ENCODE measurements around the gene MRPS14.

The MRPS14 gene

DNA sequence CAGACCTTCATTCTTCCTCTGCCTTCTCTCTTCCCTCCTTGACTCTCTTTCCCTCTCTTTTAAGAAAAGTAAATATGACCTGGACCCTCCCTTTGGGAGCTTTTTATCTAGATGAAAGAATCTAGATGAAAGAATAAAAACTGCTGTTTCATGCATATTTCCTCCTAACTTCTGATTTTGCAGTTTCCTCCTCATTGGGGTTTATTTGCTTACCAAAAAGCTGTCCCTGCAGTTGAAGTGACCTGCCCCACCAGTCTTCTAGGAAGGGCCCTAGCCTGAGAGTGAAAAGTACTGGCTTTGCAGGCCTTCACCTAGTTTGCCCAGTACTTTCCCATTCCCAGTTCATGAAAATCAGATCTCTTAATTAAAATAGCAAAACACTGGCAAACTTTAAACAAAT is 51.8 kb downstream of the MRPS14 start:
- TF ChIP-seq FOXM1 (IDR thresholded peaks at IDR 0.05; ENCODE audit: borderline replicate concordance, low read depth), result no peak
- no peak for TF ChIP-seq RAD21 (IDR thresholded peaks at IDR 0.05; ENCODE audit: low read depth)
- no peak for TF ChIP-seq EGR1 (IDR thresholded peaks at IDR 0.05)
- no peak for TF ChIP-seq CEBPB (IDR thresholded peaks at IDR 0.05)
- TF ChIP-seq, protein P1, sequence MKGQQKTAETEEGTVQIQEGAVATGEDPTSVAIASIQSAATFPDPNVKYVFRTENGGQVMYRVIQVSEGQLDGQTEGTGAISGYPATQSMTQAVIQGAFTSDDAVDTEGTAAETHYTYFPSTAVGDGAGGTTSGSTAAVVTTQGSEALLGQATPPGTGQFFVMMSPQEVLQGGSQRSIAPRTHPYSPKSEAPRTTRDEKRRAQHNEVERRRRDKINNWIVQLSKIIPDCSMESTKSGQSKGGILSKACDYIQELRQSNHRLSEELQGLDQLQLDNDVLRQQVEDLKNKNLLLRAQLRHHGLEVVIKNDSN (IDR thresholded peaks at IDR 0.05), result no peak
- TF ChIP-seq NFIC (IDR thresholded peaks at IDR 0.05), result no peak
- TF ChIP-seq TEAD4 (IDR thresholded peaks at IDR 0.05), result no peak

DNA sequence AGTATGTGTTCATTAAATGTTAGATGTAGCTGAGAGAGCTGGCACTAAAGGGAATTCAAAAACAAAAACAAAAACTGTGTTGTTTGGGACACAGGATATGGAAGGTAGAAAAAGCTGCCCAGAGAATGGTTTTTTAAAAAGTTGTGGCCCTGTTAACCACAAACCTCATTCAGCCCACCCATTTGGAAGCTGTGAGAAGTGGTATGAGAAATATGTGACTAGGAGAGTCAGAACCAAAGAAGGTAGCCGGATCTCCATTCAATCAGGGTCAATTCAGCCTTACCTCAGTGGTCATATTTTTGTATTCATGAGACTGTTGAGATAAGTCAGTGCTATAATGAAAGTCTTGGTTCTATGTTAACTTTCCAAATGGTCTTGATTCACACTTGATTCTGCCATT is 53.2 kb downstream of the MRPS14 start:
- TF ChIP-seq, protein P1 (IDR thresholded peaks at IDR 0.05), result no peak
- TF ChIP-seq FOXM1 (IDR thresholded peaks at IDR 0.05; ENCODE audit: borderline replicate concordance, low read depth) (no peak), EGR1 (IDR thresholded peaks at IDR 0.05) (no peak), TAF1 (IDR thresholded peaks at IDR 0.05; ENCODE audit: low read depth) (no peak), TEAD4 (IDR thresholded peaks at IDR 0.05) (no peak), EP300 (IDR thresholded peaks at IDR 0.05; ENCODE audit: borderline replicate concordance) (no peak), NFIC (IDR thresholded peaks at IDR 0.05) (no peak), RAD21 (IDR thresholded peaks at IDR 0.05; ENCODE audit: low read depth) (no peak), TCF12 (IDR thresholded peaks at IDR 0.05; ENCODE audit: low read depth) (no peak), ZBTB7A (IDR thresholded peaks at IDR 0.05; ENCODE audit: low read depth) (no peak), CEBPB (IDR thresholded peaks at IDR 0.05) (no peak), CREB1 (IDR thresholded peaks at IDR 0.05; ENCODE audit: low read depth) (no peak), YY1 (IDR thresholded peaks at IDR 0.05; ENCODE audit: low read depth) (no peak)
- TF ChIP-seq, protein P2, sequence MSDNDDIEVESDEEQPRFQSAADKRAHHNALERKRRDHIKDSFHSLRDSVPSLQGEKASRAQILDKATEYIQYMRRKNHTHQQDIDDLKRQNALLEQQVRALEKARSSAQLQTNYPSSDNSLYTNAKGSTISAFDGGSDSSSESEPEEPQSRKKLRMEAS (IDR thresholded peaks at IDR 0.05), result no peak
- TF ChIP-seq, protein P3, sequence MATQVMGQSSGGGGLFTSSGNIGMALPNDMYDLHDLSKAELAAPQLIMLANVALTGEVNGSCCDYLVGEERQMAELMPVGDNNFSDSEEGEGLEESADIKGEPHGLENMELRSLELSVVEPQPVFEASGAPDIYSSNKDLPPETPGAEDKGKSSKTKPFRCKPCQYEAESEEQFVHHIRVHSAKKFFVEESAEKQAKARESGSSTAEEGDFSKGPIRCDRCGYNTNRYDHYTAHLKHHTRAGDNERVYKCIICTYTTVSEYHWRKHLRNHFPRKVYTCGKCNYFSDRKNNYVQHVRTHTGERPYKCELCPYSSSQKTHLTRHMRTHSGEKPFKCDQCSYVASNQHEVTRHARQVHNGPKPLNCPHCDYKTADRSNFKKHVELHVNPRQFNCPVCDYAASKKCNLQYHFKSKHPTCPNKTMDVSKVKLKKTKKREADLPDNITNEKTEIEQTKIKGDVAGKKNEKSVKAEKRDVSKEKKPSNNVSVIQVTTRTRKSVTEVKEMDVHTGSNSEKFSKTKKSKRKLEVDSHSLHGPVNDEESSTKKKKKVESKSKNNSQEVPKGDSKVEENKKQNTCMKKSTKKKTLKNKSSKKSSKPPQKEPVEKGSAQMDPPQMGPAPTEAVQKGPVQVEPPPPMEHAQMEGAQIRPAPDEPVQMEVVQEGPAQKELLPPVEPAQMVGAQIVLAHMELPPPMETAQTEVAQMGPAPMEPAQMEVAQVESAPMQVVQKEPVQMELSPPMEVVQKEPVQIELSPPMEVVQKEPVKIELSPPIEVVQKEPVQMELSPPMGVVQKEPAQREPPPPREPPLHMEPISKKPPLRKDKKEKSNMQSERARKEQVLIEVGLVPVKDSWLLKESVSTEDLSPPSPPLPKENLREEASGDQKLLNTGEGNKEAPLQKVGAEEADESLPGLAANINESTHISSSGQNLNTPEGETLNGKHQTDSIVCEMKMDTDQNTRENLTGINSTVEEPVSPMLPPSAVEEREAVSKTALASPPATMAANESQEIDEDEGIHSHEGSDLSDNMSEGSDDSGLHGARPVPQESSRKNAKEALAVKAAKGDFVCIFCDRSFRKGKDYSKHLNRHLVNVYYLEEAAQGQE (IDR thresholded peaks at IDR 0.05; ENCODE audit: low read depth), result no peak

DNA sequence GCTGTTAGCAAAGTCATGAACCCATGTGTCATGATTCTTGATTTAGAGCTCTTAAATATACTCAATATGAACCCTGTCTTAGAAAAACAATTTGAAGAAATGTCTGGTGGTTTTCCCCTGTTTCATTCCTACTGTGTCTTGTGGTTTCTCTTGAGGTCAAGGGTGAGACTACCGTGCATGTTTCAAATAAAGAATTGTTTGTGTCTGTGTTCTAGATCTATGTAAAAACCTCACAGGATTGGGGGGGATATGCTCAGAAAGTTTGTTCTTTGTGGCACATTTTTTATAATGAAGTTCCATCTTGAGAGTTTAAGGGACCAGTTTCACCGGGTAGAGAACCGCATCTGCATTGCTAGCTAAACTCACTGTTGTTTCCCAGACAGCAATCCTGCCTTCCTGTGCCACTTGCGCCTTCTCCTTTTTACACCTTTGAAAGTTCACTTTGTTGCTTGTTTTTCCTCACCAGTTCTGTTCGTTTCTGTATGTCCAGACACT is 54.4 kb downstream of the MRPS14 start:
- no peak for TF ChIP-seq RAD21 (IDR thresholded peaks at IDR 0.05; ENCODE audit: low read depth)
- TF ChIP-seq CEBPB (IDR thresholded peaks at IDR 0.05), result no peak

DNA sequence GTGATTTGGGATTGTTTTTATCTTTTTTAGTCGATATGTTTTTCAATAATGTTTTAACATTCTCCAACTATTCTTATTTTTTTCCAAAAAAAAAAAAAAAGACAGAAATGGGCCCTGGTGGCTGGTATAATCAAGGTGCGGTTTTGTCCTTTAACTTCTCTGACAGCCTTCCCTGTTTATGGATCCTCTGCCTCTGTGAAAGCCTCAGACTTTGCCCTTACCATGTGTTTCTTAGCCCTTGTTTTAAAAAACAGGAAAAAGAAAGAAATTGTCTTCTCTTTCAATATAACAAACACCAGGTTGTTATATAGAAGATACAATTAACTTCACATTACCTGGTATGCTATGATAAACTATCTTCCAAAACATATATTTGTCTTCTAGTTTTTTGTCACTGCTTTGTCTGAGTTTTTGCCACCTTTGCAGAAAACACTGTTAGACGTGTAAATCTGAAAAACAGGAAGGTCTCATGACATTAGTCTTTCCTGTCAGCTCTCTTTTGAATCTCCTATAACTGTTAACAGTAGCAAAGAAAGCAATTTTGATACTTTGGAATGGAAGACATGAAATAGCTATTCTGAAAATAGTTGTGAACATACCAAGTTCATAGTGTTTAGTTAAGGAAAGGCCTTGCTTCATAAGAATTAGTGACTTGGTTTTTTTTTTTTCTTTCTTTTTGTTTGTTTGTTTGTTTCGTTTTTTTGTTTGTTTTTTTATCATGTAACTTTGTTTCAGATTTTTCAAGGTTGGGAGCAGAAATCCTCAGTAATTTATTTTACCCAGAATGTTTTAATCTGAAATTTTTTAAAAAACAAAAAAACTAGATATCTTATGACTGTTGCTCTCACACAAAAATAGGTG is 55.1 kb downstream of the MRPS14 start:
- TF ChIP-seq, protein P3 (IDR thresholded peaks at IDR 0.05; ENCODE audit: low read depth), result no peak
- TF ChIP-seq TAF1 (IDR thresholded peaks at IDR 0.05; ENCODE audit: low read depth), result no peak
- TF ChIP-seq YY1 (IDR thresholded peaks at IDR 0.05; ENCODE audit: low read depth), result no peak
- no peak for TF ChIP-seq FOXM1 (IDR thresholded peaks at IDR 0.05; ENCODE audit: borderline replicate concordance, low read depth)
- no peak for TF ChIP-seq ZBTB7A (IDR thresholded peaks at IDR 0.05; ENCODE audit: low read depth)
- no peak for TF ChIP-seq RAD21 (IDR thresholded peaks at IDR 0.05; ENCODE audit: low read depth)
- no peak for TF ChIP-seq NFIC (IDR thresholded peaks at IDR 0.05)
- no peak for TF ChIP-seq EGR1 (IDR thresholded peaks at IDR 0.05)
- TF ChIP-seq CEBPB (IDR thresholded peaks at IDR 0.05), result no peak
- no peak for TF ChIP-seq TEAD4 (IDR thresholded peaks at IDR 0.05)
- TF ChIP-seq EP300 (IDR thresholded peaks at IDR 0.05; ENCODE audit: borderline replicate concordance), result no peak
- TF ChIP-seq, protein P2 (IDR thresholded peaks at IDR 0.05), result no peak
- TF ChIP-seq CREB1 (IDR thresholded peaks at IDR 0.05; ENCODE audit: low read depth), result no peak
- no peak for TF ChIP-seq TCF12 (IDR thresholded peaks at IDR 0.05; ENCODE audit: low read depth)
- TF ChIP-seq, protein P1 (IDR thresholded peaks at IDR 0.05), result no peak

DNA sequence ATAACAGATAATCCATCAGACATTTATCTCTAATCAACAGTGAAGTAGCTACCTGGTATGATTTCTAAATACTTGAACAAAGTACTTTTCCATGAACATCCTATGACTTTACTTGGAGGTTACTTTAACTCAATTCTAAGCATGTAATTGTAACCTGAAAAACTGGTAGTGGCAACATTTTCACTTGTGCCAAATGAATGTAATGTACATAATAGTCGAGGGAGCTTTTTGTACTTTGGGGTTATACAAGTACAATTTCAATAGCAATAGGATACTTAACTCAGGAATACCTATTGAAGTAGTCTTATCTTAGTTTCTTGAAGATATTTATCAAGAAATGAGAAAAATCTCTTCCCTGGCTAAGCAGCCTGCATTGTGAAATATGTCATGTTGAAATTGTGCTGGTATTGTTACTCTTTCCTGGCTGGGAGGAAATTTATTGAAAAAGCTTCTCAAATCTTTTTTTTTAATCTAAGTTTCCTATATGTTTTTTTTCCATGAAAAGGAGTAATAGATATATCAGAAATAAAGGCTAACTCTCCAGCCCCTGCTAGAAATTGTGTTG is 57.1 kb downstream of the MRPS14 start:
- TF ChIP-seq CREB1 (IDR thresholded peaks at IDR 0.05; ENCODE audit: low read depth) (no peak), RAD21 (IDR thresholded peaks at IDR 0.05; ENCODE audit: low read depth) (no peak), EP300 (IDR thresholded peaks at IDR 0.05; ENCODE audit: borderline replicate concordance) (no peak), CEBPB (IDR thresholded peaks at IDR 0.05) (no peak), EGR1 (IDR thresholded peaks at IDR 0.05) (no peak), TEAD4 (IDR thresholded peaks at IDR 0.05) (no peak), FOXM1 (IDR thresholded peaks at IDR 0.05; ENCODE audit: borderline replicate concordance, low read depth) (no peak), ZBTB7A (IDR thresholded peaks at IDR 0.05; ENCODE audit: low read depth) (no peak), NFIC (IDR thresholded peaks at IDR 0.05) (no peak), YY1 (IDR thresholded peaks at IDR 0.05; ENCODE audit: low read depth) (no peak), TAF1 (IDR thresholded peaks at IDR 0.05; ENCODE audit: low read depth) (no peak), TCF12 (IDR thresholded peaks at IDR 0.05; ENCODE audit: low read depth) (no peak)
- TF ChIP-seq, protein P3 (IDR thresholded peaks at IDR 0.05; ENCODE audit: low read depth), result no peak
- TF ChIP-seq, protein P2 (IDR thresholded peaks at IDR 0.05), result no peak
- TF ChIP-seq, protein P1 (IDR thresholded peaks at IDR 0.05), result no peak

Data from Ishikawa (cell line).